DOHH2 (cell line): ENCODE data around the gene SLC4A11.

Experiments used
- H3F3A ChIP-seq: fragments of 200-600 bp; sonication (generic), shearing (Covaris generic); 2 replicates; pipeline ENCODE4 v1.6.0; 2016; ENCODE audit warnings: antibody characterized with exemption, mild to moderate bottlenecking; ENCODE audit not compliant: control insufficient read depth, insufficient read depth
- H3K27ac ChIP-seq: fragments of 200-600 bp; sonication (generic); 2 replicates; pipeline ENCODE4 v1.5.1; 2014; ENCODE audit warnings: low read depth, mild to moderate bottlenecking, low read length, moderate library complexity
- H3K27me3 ChIP-seq: fragments of 200-600 bp; sonication (generic); 2 replicates; pipeline ENCODE4 v1.6.1; 2014; ENCODE audit warnings: mild to moderate bottlenecking, low read length, mixed read lengths; ENCODE audit not compliant: control insufficient read depth
- H3K36me3 ChIP-seq: fragments of 200-600 bp; sonication (generic); 2 replicates; pipeline ENCODE4 v1.6.1; 2014; ENCODE audit warnings: mild to moderate bottlenecking, low read length, moderate library complexity, mixed read lengths; ENCODE audit not compliant: control insufficient read depth
- H3K4me1 ChIP-seq: fragments of 200-600 bp; sonication (generic); 2 replicates; pipeline ENCODE4 v1.6.1; 2014; ENCODE audit warnings: mild to moderate bottlenecking, low read length, mixed read lengths; ENCODE audit not compliant: control insufficient read depth
- H3K4me2 ChIP-seq: fragments of 200-600 bp; sonication (generic); 2 replicates; pipeline ENCODE4 v1.6.0; 2014; ENCODE audit warnings: mild to moderate bottlenecking, low read length, moderate library complexity
- H3K4me3 ChIP-seq: fragments of 200-600 bp; sonication (generic); 2 replicates; pipeline ENCODE4 v1.5.1; 2014; ENCODE audit warnings: mild to moderate bottlenecking, low read length, mixed read lengths
- H3K79me2 ChIP-seq: fragments of 200-600 bp; sonication (generic); 2 replicates; pipeline ENCODE4 v1.6.1; 2014; ENCODE audit warnings: mild to moderate bottlenecking, low read length, mixed read lengths; ENCODE audit not compliant: control insufficient read depth
- H3K9me2 ChIP-seq: fragments of 200-600 bp; sonication (generic); replicated peaks from 2 replicates; pipeline ENCODE4 v1.6.1; 2014; ENCODE audit warnings: mild to moderate bottlenecking, low read length, mixed read lengths; ENCODE audit not compliant: control insufficient read depth
- H3K9me3 ChIP-seq: fragments of 200-600 bp; sonication (generic); 2 replicates; pipeline ENCODE4 v1.6.1; 2014; ENCODE audit warnings: antibody characterized with exemption, low read length, mixed read lengths; ENCODE audit not compliant: control insufficient read depth, insufficient read depth
- H4K20me1 ChIP-seq: fragments of 200-600 bp; sonication (generic); 2 replicates; pipeline ENCODE4 v1.6.0; 2014; ENCODE audit warnings: low read depth, mild to moderate bottlenecking, antibody characterized with exemption, low read length, moderate library complexity; ENCODE audit not compliant: control insufficient read depth, insufficient read depth
- CTCF ChIP-seq: fragments of 200-600 bp; sonication (generic); IDR thresholded peaks from one replicate; pipeline ENCODE4 v1.5.1; 2014; ENCODE audit warnings: antibody characterized with exemption, mild to moderate bottlenecking, low read depth, low read length; ENCODE audit not compliant: poor library complexity, severe bottlenecking
- EZH2phosphoT487 ChIP-seq: fragments of 200-600 bp; sonication (generic); IDR thresholded peaks from 2 replicates; pipeline ENCODE4 v1.6.1; 2017; ENCODE audit warnings: borderline replicate concordance, mild to moderate bottlenecking, antibody characterized with exemption, low read length, moderate library complexity, mixed read lengths

The SLC4A11 gene

GRCh38 chr20:3246682-3247081 lies 7.7 kb upstream of the SLC4A11 start:
- TF ChIP-seq EZH2phosphoT487 (no peak), CTCF (no peak)
- Histone ChIP-seq H3K4me2 (no peak overlapping the region), H4K20me1 (no peaks in the 10 kb centered on the region; the same call in 1 of the 2 replicates), H3K36me3 (no peaks in the 10 kb centered on the region), H3K9me3 (no peaks in the 10 kb centered on the region), H3K27me3 (peaks cover 28% of the 10 kb centered on the region), H3K79me2 (no peaks in the 10 kb centered on the region), H3K9me2 (no peaks in the 10 kb centered on the region), H3K4me1 (no peaks in the 10 kb centered on the region), H3K4me3 (no peak overlapping the region), H3F3A (no peaks in the 10 kb centered on the region), H3K27ac (no peak overlapping the region)

GRCh38 chr20:3245711-3246110 lies 6.7 kb upstream of the SLC4A11 start:
- no peaks in the 10 kb centered on the region for H3K79me2 ChIP-seq
- H3K27ac ChIP-seq = no peak overlapping the region
- no peaks in the 10 kb centered on the region for H3F3A ChIP-seq

GRCh38 chr20:3245156-3245555 lies 6.2 kb upstream of the SLC4A11 start:
- H3K27me3 ChIP-seq = peaks cover 30% of the 10 kb centered on the region

More at GRCh38 chr20:3245711-3246110, 6.7 kb upstream of the SLC4A11 start:
- Histone ChIP-seq H3K9me2 (no peaks in the 10 kb centered on the region), H4K20me1 (no peaks in the 10 kb centered on the region; the same call in 1 of the 2 replicates), H3K4me2 (no peak overlapping the region), H3K9me3 (no peaks in the 10 kb centered on the region), H3K4me3 (no peak overlapping the region), H3K4me1 (no peaks in the 10 kb centered on the region), H3K36me3 (no peaks in the 10 kb centered on the region), H3K27me3 (peaks cover 29% of the 10 kb centered on the region)
- TF ChIP-seq EZH2phosphoT487 (no peak), CTCF (no peak)

More at GRCh38 chr20:3245156-3245555, 6.2 kb upstream of the SLC4A11 start:
- no peaks in the 10 kb centered on the region for H3K9me3 ChIP-seq
- TF ChIP-seq EZH2phosphoT487 = no peak
- TF ChIP-seq CTCF = no peak
- H3K4me1 ChIP-seq = no peaks in the 10 kb centered on the region
- no peak overlapping the region for H3K27ac ChIP-seq
- no peaks in the 10 kb centered on the region for H4K20me1 ChIP-seq
- H3F3A ChIP-seq = no peaks in the 10 kb centered on the region
- no peaks in the 10 kb centered on the region for H3K9me2 ChIP-seq
- H3K4me3 ChIP-seq = no peak overlapping the region
- no peaks in the 10 kb centered on the region for H3K79me2 ChIP-seq
- H3K36me3 ChIP-seq = no peaks in the 10 kb centered on the region
- no peak overlapping the region for H3K4me2 ChIP-seq
